IMR-90 (cell line): ENCODE results near the gene MYH13. TPM values are rescaled to one million over a fixed set of nuclear protein-coding genes. Genes with fewer than 3 reads are reported as not detected.

ENCODE experiments used
- ATAC-seq: fragments of 200-7000 bp; cut with Tn5 transposase; 2 replicates; pipeline ENCODE4 v1.9.1; 2020; ENCODE audit warnings: low read depth, mild to moderate bottlenecking, moderate library complexity
- BruUV-seq: library from RNA; stranded (reverse); fragments of 400-500 nt; replicated peaks from 2 replicates; lab custom pipeline; 2021; lab: Mats Ljungman, UMichigan
- CTCF ChIA-PET: fragments of 300-600 bp; formaldehyde crosslinking; extraction: SDS; loops from one replicate; lab custom pipeline; 2021; ENCODE audit warnings: antibody characterized with exemption; lab: Yijun Ruan, JAX
- POLR2A ChIA-PET: fragments of 300-600 bp; sonication (Branson Sonifier 250); formaldehyde crosslinking; loops from one replicate; lab custom pipeline; 2022; ENCODE audit warnings: antibody characterized with exemption; ENCODE audit not compliant: unreplicated experiment; lab: Charles Lee
- DNase-seq: peaks from one replicate; pipeline ENCODE4 v3.0.0; 2013
- H2AFZ ChIP-seq: replicated peaks from 2 replicates; pipeline ENCODE3; 2013; ENCODE audit warnings: low read length, mild to moderate bottlenecking; ENCODE audit not compliant: poor library complexity
- H2AK5ac ChIP-seq: 2 replicates; pipeline ENCODE4 v1.6.1; 2013; ENCODE audit warnings: low read depth, low read length, inconsistent platforms
- H2AK9ac ChIP-seq: replicated peaks from 2 replicates; pipeline ENCODE3; 2013; ENCODE audit warnings: mild to moderate bottlenecking, low read depth, low read length, moderate library complexity; ENCODE audit not compliant: poor library complexity
- H2BK120ac ChIP-seq: 2 replicates; pipeline ENCODE4 v1.6.1; 2013; ENCODE audit warnings: low read depth, low read length, inconsistent platforms
- H2BK15ac ChIP-seq: 3 replicates; pipeline ENCODE4 v1.6.1; 2013; ENCODE audit warnings: low read depth, low read length, inconsistent platforms
- H2BK20ac ChIP-seq: 2 replicates; pipeline ENCODE4 v1.6.1; 2013; ENCODE audit warnings: low read depth, mild to moderate bottlenecking, inconsistent platforms, low read length, moderate library complexity
- H2BK5ac ChIP-seq: 2 replicates; pipeline ENCODE4 v1.6.1; 2013; ENCODE audit warnings: mild to moderate bottlenecking, low read depth, low read length, inconsistent platforms; ENCODE audit not compliant: poor library complexity, severe bottlenecking
- H3K14ac ChIP-seq: replicated peaks from 2 replicates; pipeline ENCODE4 v1.6.1; 2013; ENCODE audit warnings: low read depth, low read length, inconsistent platforms
- H3K18ac ChIP-seq: 2 replicates; pipeline ENCODE4 v1.6.1; 2013; ENCODE audit warnings: low read depth, low read length, control low read depth
- H3K23ac ChIP-seq: 2 replicates; pipeline ENCODE4 v1.6.1; 2013; ENCODE audit warnings: low read depth, low read length, inconsistent platforms
- H3K27ac ChIP-seq: 2 replicates; pipeline ENCODE4 v1.5.1; 2013; ENCODE audit warnings: mild to moderate bottlenecking, control low read depth, low read length; ENCODE audit not compliant: insufficient read depth
- H3K27me3 ChIP-seq: 2 replicates; pipeline ENCODE4 v1.6.1; 2013; ENCODE audit warnings: low read length; ENCODE audit not compliant: control insufficient read depth, insufficient read depth
- H3K36me3 ChIP-seq: 2 replicates; pipeline ENCODE4 v1.6.1; 2013; ENCODE audit warnings: low read length, mixed read lengths; ENCODE audit not compliant: control insufficient read depth, insufficient read depth
- H3K4ac ChIP-seq: 2 replicates; pipeline ENCODE4 v1.6.1; 2013; ENCODE audit warnings: low read depth, low read length, inconsistent platforms
- H3K4me1 ChIP-seq: 2 replicates; pipeline ENCODE4 v1.6.1; 2013; ENCODE audit warnings: low read length, mixed read lengths; ENCODE audit not compliant: control insufficient read depth, insufficient read depth
- H3K4me2 ChIP-seq: 2 replicates; pipeline ENCODE4 v1.6.1; 2013; ENCODE audit warnings: low read depth, mild to moderate bottlenecking, control low read depth, low read length, moderate library complexity
- H3K4me3 ChIP-seq: 2 replicates; pipeline ENCODE4 v1.5.1; 2013; ENCODE audit warnings: low read depth, mild to moderate bottlenecking, control low read depth, low read length, moderate library complexity; ENCODE audit not compliant: insufficient read depth
- H3K56ac ChIP-seq: 2 replicates; pipeline ENCODE4 v1.6.1; 2013; ENCODE audit warnings: low read length, inconsistent platforms; ENCODE audit not compliant: insufficient read depth; ENCODE audit errors: extremely low read depth
- H3K79me1 ChIP-seq, 2 experiments: 2 replicates each; pipeline ENCODE4 v1.6.1; 2013; ENCODE audit warnings: low read length in 2 of 2, inconsistent platforms in 1 of 2, low read depth in 1 of 2
- H3K9ac ChIP-seq: 2 replicates; pipeline ENCODE4 v1.6.1; 2013; ENCODE audit warnings: low read depth, low read length, control low read depth
- H3K9me1 ChIP-seq: 2 replicates; pipeline ENCODE4 v1.6.1; 2013; ENCODE audit warnings: low read length, inconsistent platforms; ENCODE audit not compliant: insufficient read depth
- H3K9me3 ChIP-seq: 2 replicates; pipeline ENCODE4 v1.6.1; 2013; ENCODE audit warnings: low read length; ENCODE audit not compliant: control insufficient read depth, insufficient read depth
- H4K20me1 ChIP-seq: 2 replicates; pipeline ENCODE4 v1.6.1; 2013; ENCODE audit warnings: low read length, inconsistent platforms; ENCODE audit not compliant: insufficient read depth
- H4K5ac ChIP-seq: 2 replicates; pipeline ENCODE4 v1.6.1; 2013; ENCODE audit warnings: mild to moderate bottlenecking, low read depth, low read length, control low read depth
- H4K8ac ChIP-seq, 2 experiments: 2 replicates each; pipeline ENCODE4 v1.6.1; 2013; ENCODE audit warnings: low read depth in 2 of 2, low read length in 2 of 2, control low read depth in 1 of 2, inconsistent platforms in 1 of 2
- H4K91ac ChIP-seq: 2 replicates; pipeline ENCODE4 v1.6.1; 2013; ENCODE audit warnings: low read depth, low read length, inconsistent platforms; ENCODE audit not compliant: insufficient read depth
- BHLHE40 ChIP-seq: fragments of 150-350 bp; IDR thresholded peaks from 2 replicates; pipeline ENCODE4 v1.6.1; 2016; ENCODE audit warnings: mild to moderate bottlenecking, low read depth, low read length
- CEBPB ChIP-seq: IDR thresholded peaks from 2 replicates; pipeline ENCODE4 v1.6.1; 2012; ENCODE audit warnings: low read depth, low read length, improper control_type of control experiment
- CHD1 ChIP-seq: IDR thresholded peaks from 2 replicates; pipeline ENCODE4 v1.6.1; 2012; ENCODE audit warnings: low read depth, low read length, improper control_type of control experiment
- ELK1 ChIP-seq: fragments of 150-350 bp; IDR thresholded peaks from 2 replicates; pipeline ENCODE4 v1.6.1; 2016; ENCODE audit warnings: low read depth, mild to moderate bottlenecking, low read length, moderate library complexity, borderline replicate concordance
- MAFK ChIP-seq: IDR thresholded peaks from 2 replicates; pipeline ENCODE4 v1.6.1; 2012; ENCODE audit warnings: low read depth, low read length, improper control_type of control experiment
- MAZ ChIP-seq: IDR thresholded peaks from 2 replicates; pipeline ENCODE4 v1.6.1; 2012; ENCODE audit warnings: low read depth, mild to moderate bottlenecking, low read length, improper control_type of control experiment, moderate library complexity, borderline replicate concordance
- MXI1 ChIP-seq: IDR thresholded peaks from 2 replicates; pipeline ENCODE4 v1.6.1; 2012; ENCODE audit warnings: low read depth, mild to moderate bottlenecking, low read length, moderate library complexity, borderline replicate concordance
- NFE2L2 ChIP-seq: fragments of 150-350 bp; IDR thresholded peaks from 2 replicates; pipeline ENCODE4 v1.6.1; 2016; ENCODE audit warnings: low read depth, mild to moderate bottlenecking, low read length
- POLR2A ChIP-seq: IDR thresholded peaks from 2 replicates; pipeline ENCODE4 v1.6.1; 2012; ENCODE audit warnings: mild to moderate bottlenecking, low read depth, low read length
- RAD21 ChIP-seq: IDR thresholded peaks from 2 replicates; pipeline ENCODE4 v1.6.1; 2012; ENCODE audit warnings: low read length, improper control_type of control experiment
- RCOR1 ChIP-seq: IDR thresholded peaks from 2 replicates; pipeline ENCODE4 v1.6.1; 2012; ENCODE audit warnings: mild to moderate bottlenecking, low read length, improper control_type of control experiment; ENCODE audit not compliant: insufficient replicate concordance
- RFX5 ChIP-seq: IDR thresholded peaks from 2 replicates; pipeline ENCODE4 v1.8.0; 2012; ENCODE audit warnings: low read depth, mild to moderate bottlenecking, low read length, moderate library complexity
- SMC3 ChIP-seq: fragments of 150-350 bp; IDR thresholded peaks from 2 replicates; pipeline ENCODE4 v1.6.1; 2016; ENCODE audit warnings: low read depth, mild to moderate bottlenecking, antibody characterized with exemption, low read length, moderate library complexity
- WGBS, 2 experiments: methylation state at CpG; one replicate each; pipeline versions ENCODE4 v1.1.5 to v1.1.7; 2013; ENCODE audit warnings: missing lambda C conversion rate in 2 of 2; ENCODE audit not compliant: insufficient read length in 1 of 2; ENCODE audit errors: extremely low coverage in 2 of 2; 5-methylcytosine and 5-hydroxymethylcytosine counted together
- dilution Hi-C: fragments of 300-500 bp; cut with HindIII; formaldehyde crosslinking; loops from one replicate; pipeline ENCODE4 v1.14.3; 2018; ENCODE audit warnings: low sequenced_read_pairs; ENCODE audit not compliant: unreplicated experiment
- in situ Hi-C: fragments of 300-500 bp; cut with MboI; formaldehyde crosslinking; loops from 3 replicates; pipeline ENCODE4 v1.14.3; 2019; ENCODE audit warnings: low sequenced_read_pairs, inconsistent platforms, mixed read lengths
- intact Hi-C: fragments of 100-400 bp; cut with micrococcal nuclease; formaldehyde crosslinking; loops from 2 replicates; pipeline ENCODE4 v1.10.0; 2022
- polyA plus RNA-seq, 3 experiments: library from polyadenylated mRNA; depleted of rRNA; stranded (reverse); fragments of >200 nt; gene quantifications; 2 replicates each; pipeline ENCODE4 v1.2.3, GENCODE V29; 2012; ENCODE audit warnings: low replicate concordance in 1 of 3
- total RNA-seq: library from RNA; depleted of rRNA; stranded (reverse); fragments of >200 nt; gene quantifications from 2 replicates; pipeline ENCODE4 v1.2.3, GENCODE V29; 2012
- TF ChIP-seq, protein P1 (sequence below): conservative IDR thresholded peaks from 2 replicates; pipeline ENCODE4 v1.5.1; 2012; ENCODE audit warnings: mild to moderate bottlenecking, low read depth, low read length, improper control_type of control experiment
- TF ChIP-seq, protein P2 (sequence below): fragments of 150-350 bp; IDR thresholded peaks from 2 replicates; pipeline ENCODE4 v1.6.1; 2017; ENCODE audit warnings: mild to moderate bottlenecking, antibody characterized with exemption, low read length, low read depth

MYH13 gene
- total and polyA plus RNA-seq, 2 of the 4 experiments (the other 2 are of a cell fraction) = not detected

GRCh38 chr17:10327640-10328039 is 45.2 kb downstream of the MYH13 start:
- H2BK5ac ChIP-seq = no peak overlapping the region
- no peak overlapping the region for H3K4me3 ChIP-seq
- H3K27ac ChIP-seq = no peak overlapping the region
- H3K9ac ChIP-seq = no peak overlapping the region
- H2BK15ac ChIP-seq = no peak overlapping the region
- no peak overlapping the region for H3K18ac ChIP-seq
- 30% methylated on average over 6 of the region's 10 CpGs; no CpG with 5 or more reads in 1 of the 2 experiments for WGBS, 2 experiments
- no peak overlapping the region for H2BK120ac ChIP-seq
- H3K9me3 ChIP-seq = no peaks in the 10 kb centered on the region
- H2BK20ac ChIP-seq = no peak overlapping the region
- H4K5ac ChIP-seq = no peak overlapping the region
- no peak overlapping the region for H3K14ac ChIP-seq
- H2AFZ ChIP-seq = peak overlapping the region; percentile 59
- peak; percentile 97 for ATAC-seq
- no peak overlapping the region for H2AK5ac ChIP-seq
- no peak for TF ChIP-seq MXI1
- TF ChIP-seq MAFK = no peak
- TF ChIP-seq ELK1 = no peak
- no peak for TF ChIP-seq CHD1
- peak; percentile 83 for TF ChIP-seq RAD21
- no peak for TF ChIP-seq RFX5
- peak; percentile 83 for TF ChIP-seq SMC3
- TF ChIP-seq, protein P1, sequence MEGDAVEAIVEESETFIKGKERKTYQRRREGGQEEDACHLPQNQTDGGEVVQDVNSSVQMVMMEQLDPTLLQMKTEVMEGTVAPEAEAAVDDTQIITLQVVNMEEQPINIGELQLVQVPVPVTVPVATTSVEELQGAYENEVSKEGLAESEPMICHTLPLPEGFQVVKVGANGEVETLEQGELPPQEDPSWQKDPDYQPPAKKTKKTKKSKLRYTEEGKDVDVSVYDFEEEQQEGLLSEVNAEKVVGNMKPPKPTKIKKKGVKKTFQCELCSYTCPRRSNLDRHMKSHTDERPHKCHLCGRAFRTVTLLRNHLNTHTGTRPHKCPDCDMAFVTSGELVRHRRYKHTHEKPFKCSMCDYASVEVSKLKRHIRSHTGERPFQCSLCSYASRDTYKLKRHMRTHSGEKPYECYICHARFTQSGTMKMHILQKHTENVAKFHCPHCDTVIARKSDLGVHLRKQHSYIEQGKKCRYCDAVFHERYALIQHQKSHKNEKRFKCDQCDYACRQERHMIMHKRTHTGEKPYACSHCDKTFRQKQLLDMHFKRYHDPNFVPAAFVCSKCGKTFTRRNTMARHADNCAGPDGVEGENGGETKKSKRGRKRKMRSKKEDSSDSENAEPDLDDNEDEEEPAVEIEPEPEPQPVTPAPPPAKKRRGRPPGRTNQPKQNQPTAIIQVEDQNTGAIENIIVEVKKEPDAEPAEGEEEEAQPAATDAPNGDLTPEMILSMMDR = peak; percentile 81
- TF ChIP-seq BHLHE40 = no peak
- TF ChIP-seq, protein P2, sequence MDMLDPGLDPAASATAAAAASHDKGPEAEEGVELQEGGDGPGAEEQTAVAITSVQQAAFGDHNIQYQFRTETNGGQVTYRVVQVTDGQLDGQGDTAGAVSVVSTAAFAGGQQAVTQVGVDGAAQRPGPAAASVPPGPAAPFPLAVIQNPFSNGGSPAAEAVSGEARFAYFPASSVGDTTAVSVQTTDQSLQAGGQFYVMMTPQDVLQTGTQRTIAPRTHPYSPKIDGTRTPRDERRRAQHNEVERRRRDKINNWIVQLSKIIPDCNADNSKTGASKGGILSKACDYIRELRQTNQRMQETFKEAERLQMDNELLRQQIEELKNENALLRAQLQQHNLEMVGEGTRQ = no peak
- TF ChIP-seq POLR2A = no peak
- TF ChIP-seq MAZ = no peak
- no peak for TF ChIP-seq NFE2L2
- TF ChIP-seq CEBPB = peak; percentile 35; the same call in 1 of the 2 replicates
- no peak for TF ChIP-seq RCOR1
- H3K4me1 ChIP-seq = no peaks in the 10 kb centered on the region
- peak overlapping the region; percentile 15 for H2AK9ac ChIP-seq
- H3K4me2 ChIP-seq = no peak overlapping the region
- H3K56ac ChIP-seq = no peak overlapping the region
- dilution Hi-C loops (no loop called here), in situ Hi-C loops (no loop called here), intact Hi-C loops (loop anchor here (1.0 kb wide), 4 partner anchors 287 to 403 kb away; no protein-coding TSS in a partner anchor)
- no peaks in the 10 kb centered on the region for H3K9me1 ChIP-seq
- H3K23ac ChIP-seq = no peak overlapping the region
- no peaks in the 10 kb centered on the region for H4K20me1 ChIP-seq
- H4K8ac ChIP-seq = no peak overlapping the region
- no TSS peak for BruUV-seq
- POLR2A ChIA-PET = no interaction called here
- peak; percentile 73 for DNase-seq
- CTCF ChIA-PET = interaction anchor here (1.1 to 2.2 kb wide), 4 partner anchors 10 to 290 kb away, joined by 3 to 10 read pairs (median 4); no protein-coding TSS in a partner anchor
- no peak overlapping the region for H4K91ac ChIP-seq
- no peak overlapping the region for H3K4ac ChIP-seq
- no peaks in the 10 kb centered on the region for H3K36me3 ChIP-seq
- peaks cover 1% of the 10 kb centered on the region; the same call in 1 of the 2 replicates for H3K27me3 ChIP-seq
- H3K79me1 ChIP-seq = no peaks in the 10 kb centered on the region
